HEK293 (cell line): ENCODE data around the gene APBA1.

Experiments used
- CTCF ChIP-seq: fragments of 450-650 bp; formaldehyde crosslinking; IDR thresholded peaks from 2 replicates; pipeline ENCODE4 v1.5.1; 2016; ENCODE audit warnings: missing biosample characterization, missing genetic modification characterization
- PRDM10 ChIP-seq: fragments of 450-650 bp; formaldehyde crosslinking; IDR thresholded peaks from 2 replicates; pipeline ENCODE4 v1.5.1; 2016; ENCODE audit warnings: missing biosample characterization, missing genetic modification characterization
- WT1 ChIP-seq: fragments of 450-650 bp; formaldehyde crosslinking; IDR thresholded peaks from 2 replicates; pipeline ENCODE4 v1.5.1; 2016; ENCODE audit warnings: missing biosample characterization, missing genetic modification characterization
- YY1 ChIP-seq: fragments of 450-650 bp; formaldehyde crosslinking; IDR thresholded peaks from 2 replicates; pipeline ENCODE4 v1.5.1; 2018; ENCODE audit warnings: missing biosample characterization, missing genetic modification characterization
- ZBTB7A ChIP-seq: fragments of 450-650 bp; formaldehyde crosslinking; IDR thresholded peaks from 2 replicates; pipeline ENCODE4 v1.5.1; 2016; ENCODE audit warnings: low read depth, missing biosample characterization, missing genetic modification characterization
- ZNF18 ChIP-seq: fragments of 450-650 bp; formaldehyde crosslinking; IDR thresholded peaks from 2 replicates; pipeline ENCODE4 v1.5.1; 2016; ENCODE audit warnings: missing biosample characterization, missing genetic modification characterization
- ZNF266 ChIP-seq: fragments of 450-650 bp; formaldehyde crosslinking; IDR thresholded peaks from 2 replicates; pipeline ENCODE4 v1.5.1; 2016; ENCODE audit warnings: missing biosample characterization, missing genetic modification characterization, low read depth
- ZNF274 ChIP-seq, 2 experiments: fragments of 200-500 bp in 1 of 2; fragments of 450-650 bp in 1 of 2; sonication (Bioruptor generic) in 1 of 2; formaldehyde crosslinking in 1 of 2; IDR thresholded peaks; 2 replicates each; pipeline versions ENCODE4 v1.5.1 to v1.6.1; 2014 to 2016; ENCODE audit warnings: borderline replicate concordance in 1 of 2, inconsistent platforms in 1 of 2, low read length in 1 of 2, missing biosample characterization in 1 of 2, missing genetic modification characterization in 1 of 2
- ZNF335 ChIP-seq: fragments of 450-650 bp; formaldehyde crosslinking; conservative IDR thresholded peaks from 2 replicates; pipeline ENCODE4 v1.5.1; 2016; ENCODE audit warnings: missing biosample characterization, missing genetic modification characterization
- ZNF37A ChIP-seq: fragments of 450-650 bp; IDR thresholded peaks from 2 replicates; pipeline ENCODE4 v1.5.1; 2018; ENCODE audit warnings: missing biosample characterization, missing genetic modification characterization
- ZNF596 ChIP-seq: fragments of 450-650 bp; IDR thresholded peaks from 2 replicates; pipeline ENCODE4 v1.5.0; 2018; ENCODE audit warnings: missing biosample characterization, mild to moderate bottlenecking, missing genetic modification characterization, moderate library complexity
- ZNF76 ChIP-seq: fragments of 450-650 bp; formaldehyde crosslinking; IDR thresholded peaks from 2 replicates; pipeline ENCODE4; 2016; ENCODE audit warnings: low read depth, missing biosample characterization, missing genetic modification characterization, borderline replicate concordance

- TF ChIP-seq ZNF266 (no peak), CTCF (tag by site-specific recombination) (no peak), ZNF76 (tag by site-specific recombination) (no peak), ZNF335 (tag by site-specific recombination) (no peak), YY1 (tag by site-specific recombination) (no peak), ZNF18 (tag by site-specific recombination) (no peak), ZNF596 (no peak), ZNF37A (tag by site-specific recombination) (no peak), PRDM10 (tag by site-specific recombination) (no peak), ZBTB7A (tag by site-specific recombination) (no peak), ZNF274 (IDR thresholded peaks at IDR 0.05; ENCODE audit: low read length) (no peak), ZNF274 (tag by site-specific recombination; IDR thresholded peaks at IDR 0.05; ENCODE audit: borderline replicate concordance) (no peak), WT1 (no peak)
Measured at GRCh38 chr9:69542942-69543704, 129.0 kb downstream of the APBA1 start.
